Uterus (tissue), 2 donors: ENCODE data around the gene MX1.

ENCODE experiments used
- CTCF ChIP-seq, 4 experiments: fragments of 200-600 bp in 2 of 4; fragments of 450-650 bp in 2 of 4; sonication (generic) in 2 of 4; IDR thresholded peaks; one replicate each; pipeline ENCODE4 v1.5.1; 2016 to 2019; ENCODE audit warnings: antibody characterized with exemption in 4 of 4, mild to moderate bottlenecking in 2 of 4, moderate library complexity in 1 of 4
- POLR2A ChIP-seq, 2 donors: fragments of 450-650 bp; IDR thresholded peaks; one replicate each; pipeline ENCODE4 v1.6.1; 2016; ENCODE audit warnings: antibody characterized with exemption in 2 of 2, mild to moderate bottlenecking in 1 of 2, moderate library complexity in 1 of 2

- no peak for TF ChIP-seq CTCF (IDR thresholded peaks at IDR 0.05)
- TF ChIP-seq POLR2A (IDR thresholded peaks at IDR 0.05) = no peak
These were observed 20.5 kb downstream of the MX1 start for GRCh38 chr21:41446586-41446985.
